Mesothelial cell of epicardium (in vitro differentiated cells): ENCODE measurements around the gene ANKRD13B. TPM values are rescaled to one million over a fixed set of nuclear protein-coding genes. Genes with fewer than 3 reads are reported as not detected.

Experiments
- DNase-seq, 2 experiments: peaks; one replicate each; pipeline ENCODE4 v3.0.0; 2021; ENCODE audit warnings: low spot score in 2 of 2; ENCODE audit not compliant: unreplicated experiment in 2 of 2
- H3K27ac Mint-ChIP-seq: 2 replicates; pipeline ENCODE4 v1.8.0; 2021; ENCODE audit warnings: mixed read lengths
- H3K27me3 Mint-ChIP-seq: 2 replicates; pipeline ENCODE4 v1.8.0; 2021; ENCODE audit warnings: low read depth, mixed read lengths
- H3K36me3 Mint-ChIP-seq: 2 replicates; pipeline ENCODE4 v1.8.0; 2021; ENCODE audit warnings: mixed read lengths
- H3K4me1 Mint-ChIP-seq: 2 replicates; pipeline ENCODE4 v1.8.0; 2021; ENCODE audit warnings: mixed read lengths
- H3K4me3 Mint-ChIP-seq: 2 replicates; pipeline ENCODE4 v1.8.0; 2021; ENCODE audit warnings: mild to moderate bottlenecking, moderate library complexity, mixed read lengths
- H3K9me3 Mint-ChIP-seq: 2 replicates; pipeline ENCODE4 v1.8.0; 2021; ENCODE audit warnings: mixed read lengths
- CTCF ChIP-seq: fragments of 200-600 bp; sonication (generic); IDR thresholded peaks from one replicate; pipeline ENCODE4 v1.5.0; 2021; ENCODE audit warnings: antibody characterized with exemption; ENCODE audit not compliant: unreplicated experiment
- total RNA-seq: library from RNA; stranded (reverse); gene quantifications from 3 replicates; pipeline ENCODE4 v1.2.1, GENCODE V29; 2021

The ANKRD13B gene
- total RNA-seq, 1 donor from 2014 or later = 52.7 TPM

GRCh38 chr17:29652976-29653375, 60.0 kb downstream of the ANKRD13B start:
- DNase-seq = no peak
- Mint-ChIP-seq H3K4me3 (no peak overlapping the region), H3K4me1 (peaks cover 10% of the 10 kb centered on the region), H3K27ac (no peak overlapping the region), H3K27me3 (no peaks in the 10 kb centered on the region), H3K9me3 (no peaks in the 10 kb centered on the region), H3K36me3 (peaks cover 10% of the 10 kb centered on the region)
- TF ChIP-seq CTCF = no peak

GRCh38 chr17:29653995-29654714, 61.2 kb downstream of the ANKRD13B start:
- H3K9me3 Mint-ChIP-seq = no peaks in the 10 kb centered on the region
- TF ChIP-seq CTCF = no peak
- H3K4me3 Mint-ChIP-seq = no peak overlapping the region
- peaks cover 10% of the 10 kb centered on the region for H3K4me1 Mint-ChIP-seq
- no peak for DNase-seq
- H3K27me3 Mint-ChIP-seq = no peaks in the 10 kb centered on the region
- H3K36me3 Mint-ChIP-seq = peaks cover 11% of the 10 kb centered on the region
- H3K27ac Mint-ChIP-seq = peak overlapping the region; percentile 21

- Mint-ChIP-seq H3K4me3 (no peak overlapping the region), H3K4me1 (peaks cover 10% of the 10 kb centered on the region), H3K27me3 (no peaks in the 10 kb centered on the region), H3K36me3 (peaks cover 11% of the 10 kb centered on the region), H3K9me3 (no peaks in the 10 kb centered on the region), H3K27ac (no peak overlapping the region)
- no peak for DNase-seq
- TF ChIP-seq CTCF = no peak
Observed at GRCh38 chr17:29655323-29655722, 62.4 kb downstream of the ANKRD13B start.

GRCh38 chr17:29659155-29659554, 66.2 kb downstream of the ANKRD13B start:
- H3K4me3 Mint-ChIP-seq = no peak overlapping the region
- peaks cover 17% of the 10 kb centered on the region for H3K36me3 Mint-ChIP-seq
- no peaks in the 10 kb centered on the region for H3K27me3 Mint-ChIP-seq
- TF ChIP-seq CTCF = no peak
- no peak for DNase-seq
- H3K4me1 Mint-ChIP-seq = peaks cover 11% of the 10 kb centered on the region
- H3K9me3 Mint-ChIP-seq = no peaks in the 10 kb centered on the region
- no peak overlapping the region for H3K27ac Mint-ChIP-seq

GRCh38 chr17:29661213-29661612, 68.3 kb downstream of the ANKRD13B start:
- H3K36me3 Mint-ChIP-seq = peaks cover 16% of the 10 kb centered on the region
- no peak overlapping the region for H3K27ac Mint-ChIP-seq
- no peaks in the 10 kb centered on the region for H3K27me3 Mint-ChIP-seq
- H3K9me3 Mint-ChIP-seq = no peaks in the 10 kb centered on the region
- no peak for DNase-seq
- no peak overlapping the region for H3K4me3 Mint-ChIP-seq
- TF ChIP-seq CTCF = no peak
- H3K4me1 Mint-ChIP-seq = peaks cover 20% of the 10 kb centered on the region
